Keratinocyte (primary cell): ENCODE results near the gene SCAMP1. TPM values are rescaled to one million over a fixed set of nuclear protein-coding genes. Genes with fewer than 3 reads are reported as not detected.

Experiments used
- DNase-seq: peaks from one replicate; pipeline ENCODE4 v3.0.0-alpha.2; 2011; ENCODE audit warnings: low read depth, missing footprints, low spot score
- FAIRE-seq: peaks from 2 replicates; lab custom pipeline; 2011; peaks lifted over from hg19 to GRCh38; lab: Jason Lieb, UNC
- H2AFZ ChIP-seq: 2 replicates; pipeline ENCODE4 v1.6.0; 2012; ENCODE audit warnings: low read length, control low read depth, inconsistent platforms; ENCODE audit not compliant: control insufficient read depth
- H3K27ac ChIP-seq: 2 replicates; pipeline ENCODE4 v1.5.1; 2011; ENCODE audit warnings: low read length; ENCODE audit not compliant: control insufficient read depth, insufficient read depth
- H3K27me3 ChIP-seq: 3 replicates; pipeline ENCODE4 v1.6.0; 2011; ENCODE audit warnings: low read length; ENCODE audit not compliant: control insufficient read depth, insufficient read depth; ENCODE audit errors: extremely low read depth
- H3K36me3 ChIP-seq, 2 experiments: 2 replicates in 1 of 2; 3 replicates in 1 of 2; pipeline ENCODE4 v1.5.1; 2011; ENCODE audit warnings: low read length in 2 of 2, mild to moderate bottlenecking in 1 of 2; ENCODE audit not compliant: control insufficient read depth in 2 of 2, insufficient read depth in 2 of 2; ENCODE audit errors: extremely low read depth in 1 of 2
- H3K4me1 ChIP-seq: 3 replicates; pipeline ENCODE4 v1.5.1; 2011; ENCODE audit warnings: low read length; ENCODE audit not compliant: control insufficient read depth, insufficient read depth; ENCODE audit errors: extremely low read depth
- H3K4me2 ChIP-seq: 3 replicates; pipeline ENCODE4 v1.6.0; 2011; ENCODE audit warnings: low read depth, low read length; ENCODE audit not compliant: control insufficient read depth, insufficient read depth; ENCODE audit errors: extremely low read depth
- H3K4me3 ChIP-seq, 3 experiments: fragments of 200-600 bp in 1 of 3; sonication (generic) in 1 of 3; 2 replicates in 2 of 3; 3 replicates in 1 of 3; pipeline ENCODE4 v1.5.1; 2011 to 2016; ENCODE audit warnings: low read length in 3 of 3, mild to moderate bottlenecking in 3 of 3, control low read depth in 2 of 3, inconsistent platforms in 1 of 3, low read depth in 1 of 3, mixed read lengths in 1 of 3, mixed run types in 1 of 3, moderate library complexity in 1 of 3; ENCODE audit not compliant: control insufficient read depth in 2 of 3, insufficient read depth in 2 of 3; ENCODE audit errors: extremely low read depth in 1 of 3
- H3K79me2 ChIP-seq: 2 replicates; pipeline ENCODE4 v1.6.0; 2012; ENCODE audit warnings: low read length; ENCODE audit not compliant: control insufficient read depth, insufficient read depth
- H3K9ac ChIP-seq: 3 replicates; pipeline ENCODE4 v1.6.0; 2011; ENCODE audit warnings: low read length; ENCODE audit not compliant: control insufficient read depth, insufficient read depth; ENCODE audit errors: extremely low read depth
- H3K9me1 ChIP-seq: 3 replicates; pipeline ENCODE4 v1.6.0; 2011; ENCODE audit warnings: low read length; ENCODE audit not compliant: control insufficient read depth, insufficient read depth; ENCODE audit errors: extremely low read depth
- H3K9me3 ChIP-seq: 2 replicates; pipeline ENCODE4 v1.5.1; 2012; ENCODE audit warnings: low read depth, low read length; ENCODE audit not compliant: control insufficient read depth
- H4K20me1 ChIP-seq: 3 replicates; pipeline ENCODE4 v1.6.0; 2011; ENCODE audit warnings: low read length; ENCODE audit not compliant: control insufficient read depth, insufficient read depth; ENCODE audit errors: extremely low read depth
- EZH2 ChIP-seq: IDR thresholded peaks from one replicate; pipeline ENCODE4 v1.6.1; 2012; ENCODE audit warnings: inconsistent platforms, mild to moderate bottlenecking, low read length, moderate library complexity
- dilution Hi-C: fragments of 300-500 bp; cut with MboI; formaldehyde crosslinking; loops from one replicate; pipeline ENCODE4 v1.7.0; 2020; ENCODE audit warnings: low sequenced_read_pairs; ENCODE audit not compliant: extremely low pct_ligation_motif_present
- polyA plus RNA-seq, 5 experiments: library from polyadenylated mRNA; depleted of rRNA in 3 of 5; stranded (reverse) in 3 of 5; stranded (forward) in 1 of 5; unstranded in 1 of 5; fragments of >200 nt; gene quantifications; 1 replicate in 1 of 5; 2 replicates in 3 of 5; 3 replicates in 1 of 5; pipeline versions ENCODE4 v1.2.1 to v1.2.3, GENCODE V29; 2011 to 2012; ENCODE audit warnings: missing spikeins in 2 of 5, low read depth in 1 of 5, low replicate concordance in 1 of 5
- TF ChIP-seq, protein P1 (sequence below), 3 experiments: IDR thresholded peaks in 1 of 3; conservative IDR thresholded peaks in 1 of 3; optimal IDR thresholded peaks in 1 of 3; 2 replicates in 2 of 3; 3 replicates in 1 of 3; pipeline versions ENCODE3 to v1.5.1; 2011; ENCODE audit warnings: low read length in 3 of 3, mild to moderate bottlenecking in 3 of 3, moderate library complexity in 2 of 3, control low read depth in 1 of 3, inconsistent platforms in 1 of 3; ENCODE audit not compliant: insufficient read depth in 2 of 3; ENCODE audit errors: extremely low read depth in 1 of 3

Gene SCAMP1
- polyA plus RNA-seq, 1 donor (not counting 4 experiments of a cell fraction or from before 2014, with no cell fraction given) = 36.6 TPM

- Histone ChIP-seq H3K79me2 (peaks cover 8% of the 10 kb centered on the region), H3K9me1 (no peaks in the 10 kb centered on the region), H3K4me3 (no peak overlapping the region), H2AFZ (no peak overlapping the region), H3K9me3 (no peaks in the 10 kb centered on the region), H3K9ac (no peak overlapping the region), H4K20me1 (no peaks in the 10 kb centered on the region), H3K27ac (no peak overlapping the region), H3K4me1 (peaks cover 10% of the 10 kb centered on the region), H3K36me3 (no peaks in the 10 kb centered on the region), H3K27me3 (no peaks in the 10 kb centered on the region), H3K4me2 (no peak overlapping the region)
- no peak for FAIRE-seq
- TF ChIP-seq EZH2 = no peak
- dilution Hi-C loops = no loop called here
- DNase-seq = no peak
Observed at GRCh38 chr5:78404682-78405293, 44.4 kb downstream of the SCAMP1 start.

- H3K4me1 ChIP-seq = peaks cover 10% of the 10 kb centered on the region
- DNase-seq = no peak
- H3K9me1 ChIP-seq = no peaks in the 10 kb centered on the region
- no peaks in the 10 kb centered on the region for H3K9me3 ChIP-seq
- peaks cover 11% of the 10 kb centered on the region for H3K79me2 ChIP-seq
- no peak for TF ChIP-seq EZH2
- TF ChIP-seq, protein P1, sequence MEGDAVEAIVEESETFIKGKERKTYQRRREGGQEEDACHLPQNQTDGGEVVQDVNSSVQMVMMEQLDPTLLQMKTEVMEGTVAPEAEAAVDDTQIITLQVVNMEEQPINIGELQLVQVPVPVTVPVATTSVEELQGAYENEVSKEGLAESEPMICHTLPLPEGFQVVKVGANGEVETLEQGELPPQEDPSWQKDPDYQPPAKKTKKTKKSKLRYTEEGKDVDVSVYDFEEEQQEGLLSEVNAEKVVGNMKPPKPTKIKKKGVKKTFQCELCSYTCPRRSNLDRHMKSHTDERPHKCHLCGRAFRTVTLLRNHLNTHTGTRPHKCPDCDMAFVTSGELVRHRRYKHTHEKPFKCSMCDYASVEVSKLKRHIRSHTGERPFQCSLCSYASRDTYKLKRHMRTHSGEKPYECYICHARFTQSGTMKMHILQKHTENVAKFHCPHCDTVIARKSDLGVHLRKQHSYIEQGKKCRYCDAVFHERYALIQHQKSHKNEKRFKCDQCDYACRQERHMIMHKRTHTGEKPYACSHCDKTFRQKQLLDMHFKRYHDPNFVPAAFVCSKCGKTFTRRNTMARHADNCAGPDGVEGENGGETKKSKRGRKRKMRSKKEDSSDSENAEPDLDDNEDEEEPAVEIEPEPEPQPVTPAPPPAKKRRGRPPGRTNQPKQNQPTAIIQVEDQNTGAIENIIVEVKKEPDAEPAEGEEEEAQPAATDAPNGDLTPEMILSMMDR (optimal IDR thresholded peaks at IDR 0.05 in 1 of 3, IDR thresholded peaks at IDR 0.05 in 1 of 3, conservative IDR thresholded peaks at IDR 0.05 in 1 of 3; ENCODE audit: extremely low read depth in 1 of 3, insufficient read depth in 2 of 3, low read length in 3 of 3) = no peak
- H3K36me3 ChIP-seq = no peaks in the 10 kb centered on the region
- dilution Hi-C loops = no loop called here
- H3K27me3 ChIP-seq = no peaks in the 10 kb centered on the region
- no peak overlapping the region for H3K4me3 ChIP-seq
- H4K20me1 ChIP-seq = no peaks in the 10 kb centered on the region
- peak; percentile 61 for FAIRE-seq
- peak overlapping the region; percentile 36 for H3K27ac ChIP-seq
- H3K9ac ChIP-seq = no peak overlapping the region
- peak overlapping the region; percentile 30 for H2AFZ ChIP-seq
- H3K4me2 ChIP-seq = no peak overlapping the region
Observed at GRCh38 chr5:78405829-78406750, 45.7 kb downstream of the SCAMP1 start.
